ENCODE results near the gene C4B.

C4B gene

DNA sequence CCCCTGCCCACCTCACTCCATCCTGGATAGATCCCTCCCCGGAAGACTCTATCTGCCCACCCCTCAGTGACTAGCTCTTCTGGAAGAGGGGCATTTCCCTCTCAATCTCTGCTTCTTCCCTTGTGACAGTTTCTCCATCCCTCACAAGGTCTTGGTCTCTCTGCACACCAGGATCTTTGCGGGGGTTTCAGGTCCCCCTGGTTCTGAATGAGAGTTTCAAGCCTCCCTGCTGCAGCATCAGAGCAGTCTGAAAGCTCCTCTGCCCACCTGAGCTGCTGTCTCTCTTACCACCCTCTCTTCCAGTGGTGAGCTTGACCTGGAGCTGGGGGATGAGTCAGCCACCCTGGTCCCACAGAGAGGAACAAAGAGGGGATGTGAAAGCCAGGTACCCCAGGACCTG is 70.2 kb downstream of the C4B start:
- no peak for FAIRE-seq
